Amniotic stem cell (primary cell): ENCODE measurements around the gene MAN1C1.

ENCODE experiments used
- DNase-seq: peaks from one replicate; lab custom pipeline; 2025; lab: John Stamatoyannopoulos, UW

The MAN1C1 gene

DNA sequence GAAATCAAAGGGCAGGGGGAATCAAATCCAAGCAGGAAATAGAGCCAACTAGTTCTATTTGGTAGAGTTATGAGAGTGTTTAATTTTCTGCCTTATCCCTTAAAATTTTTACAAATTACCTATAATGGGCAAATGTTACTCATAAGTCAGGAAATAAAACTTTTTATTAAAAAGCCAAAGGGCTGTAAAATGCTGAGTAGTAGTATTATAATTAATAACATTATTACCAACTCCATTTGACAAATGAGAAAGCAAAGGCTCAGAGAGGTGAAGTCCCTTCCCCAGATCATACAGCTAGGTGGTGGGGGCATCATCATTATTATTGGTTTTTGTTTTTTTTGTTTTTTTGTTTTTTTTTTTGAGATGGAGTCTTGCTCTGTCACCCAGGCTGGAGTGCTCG lies 186.8 kb downstream of the MAN1C1 start:
- no peak for DNase-seq

DNA sequence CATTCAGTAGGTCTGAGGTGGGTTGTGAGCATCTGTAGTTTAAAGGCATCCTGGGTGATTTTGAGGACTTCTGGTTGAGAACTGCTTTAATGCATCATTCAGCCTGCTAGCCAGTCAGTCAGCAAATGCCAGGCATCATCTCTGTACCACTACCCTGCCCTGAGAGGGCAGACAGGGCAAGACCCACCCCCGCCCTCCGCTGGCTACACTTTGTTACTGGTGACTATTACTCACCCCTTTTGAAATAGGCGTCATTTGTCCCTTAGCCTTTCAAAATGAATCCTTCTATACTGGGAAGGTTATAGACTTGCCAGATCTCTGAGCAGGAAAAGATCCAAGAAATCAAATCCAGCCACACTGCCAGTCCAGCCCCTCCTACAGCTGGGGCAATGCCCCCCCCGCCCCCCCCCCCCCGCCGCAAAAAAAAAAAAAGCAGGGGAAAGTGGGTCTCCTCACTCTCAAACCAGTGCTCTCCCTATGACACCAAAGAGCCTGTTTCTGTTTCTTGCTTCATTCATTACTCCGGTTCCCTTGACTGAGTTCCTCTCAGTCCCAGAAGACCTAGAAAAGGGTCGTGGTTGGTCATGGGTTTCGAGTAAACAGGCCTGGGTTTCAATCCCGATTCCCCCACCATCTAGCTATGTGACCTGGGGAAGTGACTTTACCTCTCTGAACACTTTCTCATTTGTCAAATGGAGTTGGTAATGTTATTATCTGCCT lies 187.8 kb downstream of the MAN1C1 start:
- DNase-seq = no peak

DNA sequence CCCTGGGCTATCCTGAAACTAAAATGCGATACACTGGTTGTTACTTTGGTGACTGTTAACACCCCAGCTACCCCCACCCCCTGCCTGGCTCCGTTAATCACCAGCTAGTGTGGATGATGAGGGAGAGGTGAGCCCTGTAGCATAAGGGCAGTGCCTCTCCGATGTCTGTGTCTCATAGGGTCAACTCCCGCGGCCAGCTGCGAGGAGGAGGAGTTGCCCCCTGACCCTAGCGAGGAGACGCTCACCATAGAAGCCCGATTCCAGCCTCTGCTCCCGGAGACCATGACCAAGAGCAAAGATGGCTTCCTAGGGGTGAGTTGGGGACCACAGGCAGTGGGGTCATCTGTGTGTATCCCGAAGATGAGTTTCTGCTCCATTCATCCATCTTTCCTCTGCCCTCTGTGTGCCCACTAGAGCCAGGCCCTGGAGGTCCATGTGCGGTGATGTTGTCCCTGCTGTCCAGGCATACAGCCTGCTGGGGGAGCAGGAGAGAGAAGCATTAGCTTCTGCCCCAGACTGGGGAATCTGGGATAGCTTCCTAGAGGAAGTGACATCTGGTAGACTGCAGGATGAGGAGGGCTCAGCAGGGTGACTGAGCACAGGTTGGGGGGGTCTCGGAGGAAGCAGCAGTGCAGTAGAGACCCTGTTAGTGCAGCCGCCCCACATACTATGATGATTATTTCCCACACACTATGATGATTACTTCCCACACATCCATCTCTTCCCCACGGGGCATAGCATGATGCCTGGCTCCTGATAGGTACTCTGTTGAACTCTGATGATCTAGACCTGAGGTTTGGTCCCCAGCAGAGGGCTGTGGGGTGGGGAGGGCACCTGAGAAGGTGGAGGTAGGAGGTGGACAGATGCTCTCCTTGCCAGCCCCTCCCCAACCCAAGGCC lies 188.6 kb downstream of the MAN1C1 start:
- DNase-seq = no peak

DNA sequence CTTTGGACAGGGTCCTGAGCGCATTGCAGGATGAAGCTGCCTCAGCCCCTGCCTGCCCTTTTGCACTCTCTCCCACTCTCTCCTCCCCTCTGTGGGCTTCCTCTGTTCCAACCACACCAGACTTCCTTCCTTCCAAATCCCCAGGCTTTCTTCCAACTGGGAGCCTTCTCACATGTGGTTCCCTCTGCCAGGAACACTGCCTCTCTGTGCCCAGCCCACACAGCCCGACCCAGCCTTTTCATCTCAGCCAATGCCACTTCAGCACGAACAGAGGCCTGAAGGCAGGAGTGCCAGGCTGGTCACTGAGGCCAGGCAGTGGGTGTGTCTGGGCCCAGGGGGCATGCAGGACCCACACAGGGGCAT lies 189.3 kb downstream of the MAN1C1 start:
- DNase-seq = no peak

DNA sequence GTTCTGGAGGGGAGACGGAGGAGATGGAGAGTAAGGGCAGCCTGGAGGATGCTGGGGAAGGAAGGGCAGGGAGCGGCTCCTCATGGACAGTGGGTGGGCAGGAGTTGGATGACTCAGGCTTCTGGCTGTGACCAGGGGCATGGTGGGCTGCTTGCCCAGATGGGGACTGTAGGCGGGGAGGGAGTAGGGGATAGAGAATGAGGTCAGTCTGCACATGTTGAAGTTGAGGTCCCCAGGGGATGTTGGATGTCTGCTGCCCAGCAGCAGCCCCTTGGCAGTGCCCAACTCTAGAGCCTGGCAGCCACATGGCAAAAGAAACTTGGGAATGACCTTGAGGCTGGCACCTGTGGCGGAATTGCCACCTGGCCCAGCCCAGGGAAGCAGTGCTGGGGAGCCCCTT lies 189.8 kb downstream of the MAN1C1 start:
- DNase-seq = no peak

DNA sequence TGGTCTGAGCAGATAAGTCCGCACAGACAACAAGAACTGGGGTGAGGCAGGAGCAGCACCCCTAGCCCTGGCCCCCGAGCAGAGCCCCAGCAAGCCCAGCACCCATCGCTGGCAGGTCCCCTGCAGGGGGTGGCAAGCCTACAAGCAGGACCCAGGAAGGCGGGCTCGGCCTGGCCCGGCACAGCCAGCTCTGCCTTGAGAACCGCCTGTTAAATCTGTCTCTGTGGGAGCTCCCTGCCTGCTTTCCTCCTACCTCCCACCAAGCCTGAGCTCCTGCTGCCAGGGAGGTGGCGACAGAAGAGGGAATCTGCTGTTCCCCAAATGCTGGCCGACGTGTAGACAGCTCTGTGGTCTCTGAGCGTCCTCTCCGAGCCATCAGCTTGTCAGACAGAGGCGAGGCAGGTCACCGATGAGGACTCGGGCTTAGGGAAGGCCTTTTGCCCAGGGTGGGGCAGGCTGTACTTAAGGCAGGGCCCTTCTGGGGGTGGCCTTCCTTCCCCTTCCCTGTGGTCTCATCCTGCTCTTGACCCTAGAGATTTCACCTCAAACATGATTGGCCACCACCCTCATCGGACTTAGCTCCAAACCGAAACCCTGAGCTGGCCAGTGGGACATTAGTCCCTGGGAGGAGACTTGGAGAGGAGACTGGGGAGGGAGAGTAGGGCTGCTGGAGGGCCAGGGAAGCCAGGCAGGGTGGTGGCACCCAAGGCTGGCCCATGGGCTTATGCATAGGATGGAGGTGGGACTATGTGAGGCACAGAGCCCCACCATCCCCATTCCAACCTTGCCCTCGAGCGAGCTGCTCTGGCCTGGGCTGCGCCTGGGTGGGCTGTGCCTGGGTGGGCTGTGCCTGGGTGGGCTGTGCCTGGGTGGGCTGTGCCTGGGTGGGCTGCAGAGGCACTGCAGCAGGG lies 191.1 kb downstream of the MAN1C1 start:
- DNase-seq = no peak

DNA sequence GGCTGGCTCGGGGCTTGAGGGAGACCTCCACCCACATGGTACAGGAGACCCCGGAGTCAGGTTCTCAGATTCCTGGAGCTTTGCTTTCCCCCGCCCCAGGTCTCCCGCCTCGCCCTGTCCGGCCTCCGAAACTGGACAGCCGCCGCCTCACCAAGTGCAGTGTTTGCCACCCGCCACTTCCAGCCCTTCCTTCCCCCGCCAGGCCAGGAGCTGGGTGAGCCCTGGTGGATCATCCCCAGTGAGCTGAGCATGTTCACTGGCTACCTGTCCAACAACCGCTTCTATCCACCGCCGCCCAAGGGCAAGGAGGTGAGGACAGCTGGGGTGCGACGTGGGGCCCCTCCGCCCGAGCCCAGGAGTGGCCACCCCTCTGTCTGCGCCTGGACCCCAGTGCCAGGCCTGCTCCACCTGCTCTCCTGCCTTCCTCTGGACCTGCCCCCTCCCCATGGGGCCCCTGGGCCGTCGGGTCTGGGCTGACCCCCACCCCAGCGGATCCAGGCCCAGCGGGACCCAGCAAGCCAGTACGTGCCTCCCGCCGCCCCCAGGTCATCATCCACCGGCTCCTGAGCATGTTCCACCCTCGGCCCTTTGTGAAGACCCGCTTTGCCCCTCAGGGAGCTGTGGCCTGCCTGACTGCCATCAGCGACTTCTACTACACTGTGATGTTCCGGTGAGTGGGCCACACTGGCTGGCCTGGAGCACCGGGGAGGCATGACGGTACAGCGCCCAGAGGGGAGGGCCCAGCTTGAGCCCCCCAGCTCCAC lies 192.1 kb downstream of the MAN1C1 start:
- no peak for DNase-seq

DNA sequence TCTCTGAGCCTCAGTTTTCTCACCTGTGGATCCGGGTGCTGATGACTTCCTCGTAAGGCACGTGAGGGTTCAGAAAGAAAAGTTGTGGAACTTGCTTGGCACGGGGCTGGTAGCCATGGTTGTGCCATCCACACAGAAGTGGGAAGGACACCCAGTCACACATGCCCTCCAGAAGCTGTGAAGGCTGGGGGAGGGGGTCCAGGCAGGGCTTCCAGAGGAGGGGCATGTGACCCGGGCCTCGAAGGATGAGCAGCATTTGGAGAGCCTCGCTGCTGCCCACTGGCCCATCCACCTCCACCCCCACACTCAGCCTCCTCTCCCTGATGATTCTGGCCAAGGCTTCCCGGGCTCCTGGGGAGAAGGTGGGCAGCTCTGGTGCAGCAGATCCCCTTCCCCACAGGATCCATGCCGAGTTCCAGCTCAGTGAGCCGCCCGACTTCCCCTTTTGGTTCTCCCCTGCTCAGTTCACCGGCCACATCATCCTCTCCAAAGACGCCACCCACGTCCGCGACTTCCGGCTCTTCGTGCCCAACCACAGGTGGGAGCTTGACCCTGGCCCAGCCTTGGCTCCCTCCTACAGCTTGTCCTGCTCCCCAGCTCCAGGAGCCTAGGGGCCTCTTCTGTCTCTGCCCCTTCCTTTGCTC lies 192.8 kb downstream of the MAN1C1 start:
- no peak for DNase-seq

DNA sequence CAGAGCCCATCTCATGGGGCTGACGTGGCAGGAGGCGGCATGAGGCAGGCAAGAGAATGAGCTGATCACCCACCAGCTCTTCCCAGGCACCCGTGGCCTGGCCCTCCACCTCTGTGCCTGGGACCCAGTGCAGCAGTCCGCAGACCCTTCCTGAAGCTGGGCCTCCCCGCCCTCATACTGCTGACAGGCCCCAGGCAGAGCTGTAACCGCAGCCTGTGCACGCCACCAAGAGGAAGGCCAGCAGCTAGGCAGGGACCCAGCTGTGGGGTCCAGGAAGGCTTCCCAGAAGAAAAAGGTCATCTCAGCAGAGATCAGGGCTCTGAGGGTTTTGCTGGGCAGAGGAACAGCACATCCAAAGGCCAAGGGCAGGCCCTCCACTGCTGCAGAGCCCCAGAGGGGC lies 193.3 kb downstream of the MAN1C1 start:
- DNase-seq = no peak

DNA sequence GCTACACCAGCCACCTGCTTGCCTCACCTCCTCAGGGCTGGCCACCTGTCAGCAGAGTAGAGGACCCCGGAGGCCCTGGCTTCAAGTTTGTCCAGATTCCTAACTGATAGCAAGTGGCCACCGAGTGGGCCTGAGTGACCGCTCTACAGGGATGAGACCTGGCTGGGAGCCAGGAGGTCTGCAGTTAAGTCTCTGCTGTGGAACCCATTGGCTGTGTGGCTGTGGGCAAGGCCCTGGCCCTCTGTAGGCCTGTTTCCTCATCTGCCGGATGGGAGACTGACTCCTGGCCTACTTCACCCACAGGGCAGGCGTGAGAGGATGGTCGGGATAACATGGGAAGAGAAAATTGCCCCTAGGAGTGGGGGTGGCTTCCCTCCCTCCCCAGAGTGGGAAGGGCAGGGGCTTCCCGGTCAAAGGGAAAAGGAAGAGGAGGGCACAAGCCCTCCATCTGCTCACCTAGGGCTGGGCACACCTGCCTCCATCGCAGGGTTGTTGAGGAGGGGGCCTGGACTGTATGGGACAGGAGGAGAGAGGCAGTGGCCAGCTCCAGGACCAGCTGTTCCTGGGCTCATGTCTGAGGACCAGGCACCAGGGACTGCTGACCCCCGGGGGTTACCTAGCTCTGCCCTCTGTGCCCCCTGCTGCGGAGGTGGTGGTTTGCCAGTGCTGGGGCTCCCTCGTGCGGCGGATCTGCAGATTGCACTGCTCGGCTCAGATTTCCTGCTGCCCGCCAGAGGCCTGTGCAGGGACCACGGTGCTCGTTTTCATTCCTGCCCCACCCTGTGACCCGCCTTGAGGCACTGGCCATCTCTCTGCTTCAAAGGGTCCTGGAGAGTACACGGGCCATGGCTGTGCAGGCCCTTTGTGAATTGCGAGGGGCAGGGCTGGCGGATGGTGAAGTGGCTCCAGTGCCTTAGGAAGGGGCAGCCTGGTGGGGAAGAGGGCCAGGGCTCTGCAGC lies 194.0 kb downstream of the MAN1C1 start:
- no peak for DNase-seq

DNA sequence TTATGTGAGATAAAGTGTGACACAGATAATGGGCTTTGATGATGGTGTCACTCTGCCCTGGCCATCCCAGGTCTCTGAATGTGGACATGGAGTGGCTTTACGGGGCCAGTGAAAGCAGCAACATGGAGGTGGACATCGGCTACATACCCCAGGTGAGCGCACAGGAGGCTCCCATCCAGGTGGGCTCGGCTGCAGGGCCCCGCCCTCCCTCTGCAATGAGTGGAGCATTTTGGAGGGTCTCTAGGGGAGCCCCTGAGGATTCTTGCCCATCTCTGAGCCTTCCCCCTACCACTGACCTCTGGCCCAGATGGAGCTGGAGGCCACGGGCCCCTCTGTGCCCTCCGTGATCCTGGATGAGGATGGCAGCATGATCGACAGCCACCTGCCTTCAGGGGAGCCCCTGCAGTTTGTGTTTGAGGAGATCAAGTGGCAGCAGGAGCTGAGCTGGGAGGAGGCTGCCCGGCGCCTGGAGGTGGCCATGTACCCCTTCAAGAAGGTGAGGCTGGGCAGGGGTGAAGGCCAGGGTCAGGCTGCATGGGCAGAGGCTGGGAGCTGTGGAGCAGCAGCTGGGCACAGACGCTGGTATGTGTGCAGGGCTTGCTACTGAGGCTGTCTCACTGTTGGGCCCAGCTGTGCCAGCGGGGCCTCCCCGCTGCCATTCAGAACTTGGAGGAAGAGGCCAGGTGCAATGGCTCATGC lies 194.9 kb downstream of the MAN1C1 start:
- no peak for DNase-seq

DNA sequence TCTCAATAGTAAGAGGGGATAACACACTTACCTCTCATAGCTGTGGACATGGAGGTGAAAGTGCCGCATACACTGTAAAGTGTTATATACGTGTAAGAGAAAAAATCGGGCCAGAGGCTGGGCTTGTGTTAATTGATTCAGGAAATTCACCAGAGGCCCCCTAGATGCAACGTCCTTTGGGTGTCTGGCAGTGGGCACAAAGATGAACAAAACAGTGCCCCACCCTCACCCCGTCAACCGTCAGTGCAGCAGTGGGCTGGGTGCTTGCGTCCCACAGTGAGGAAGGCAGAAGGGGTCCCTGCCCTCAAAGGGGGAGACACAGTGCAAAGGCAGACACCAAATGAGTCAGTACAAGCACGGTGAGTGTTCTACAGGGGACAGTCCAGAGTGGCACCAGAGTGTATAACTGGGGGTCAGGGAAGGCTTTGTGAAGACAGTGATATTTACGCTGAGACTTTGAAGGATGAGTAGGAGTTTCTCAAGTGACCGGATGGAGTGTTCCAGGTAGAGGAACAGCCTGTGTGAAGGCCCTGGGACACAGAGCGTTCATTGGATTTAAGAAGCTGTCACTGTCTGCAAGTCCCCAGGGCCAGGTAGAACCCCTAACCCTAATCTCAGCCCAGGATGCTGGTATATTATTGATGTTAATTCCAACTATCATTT lies 196.6 kb downstream of the MAN1C1 start:
- DNase-seq = no peak

DNA sequence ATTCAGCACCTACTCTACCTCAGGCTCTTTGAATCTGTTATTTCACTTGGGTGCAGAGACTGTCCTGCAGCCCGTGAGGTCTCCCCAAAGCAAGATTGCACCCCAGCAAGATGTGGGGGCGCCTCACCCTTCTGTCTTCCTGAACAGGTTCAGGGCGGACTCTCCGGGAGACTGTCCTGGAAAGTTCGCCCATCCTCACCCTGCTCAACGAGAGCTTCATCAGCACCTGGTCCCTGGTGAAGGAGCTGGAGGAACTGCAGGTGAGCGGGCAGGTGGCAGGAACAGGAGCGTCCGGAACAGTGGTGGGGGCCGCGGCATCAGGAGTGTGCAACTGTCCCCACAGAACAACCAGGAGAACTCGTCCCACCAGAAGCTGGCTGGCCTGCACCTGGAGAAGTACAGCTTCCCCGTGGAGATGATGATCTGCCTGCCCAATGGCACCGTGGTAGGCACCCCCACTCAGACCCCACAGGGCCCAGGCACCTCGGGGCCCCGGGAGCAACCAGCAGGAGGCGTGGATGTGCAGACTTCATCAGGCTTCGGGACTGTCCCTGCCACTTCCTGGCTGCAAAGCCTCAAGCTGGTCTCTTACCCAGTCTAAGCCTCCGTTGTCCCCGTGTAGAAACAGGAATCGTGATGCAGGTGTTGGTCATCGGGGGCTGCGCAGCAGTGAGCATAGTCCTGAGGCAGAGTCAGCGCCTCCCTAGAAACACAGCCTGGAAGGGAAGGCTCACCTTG lies 197.3 kb downstream of the MAN1C1 start:
- DNase-seq = no peak

DNA sequence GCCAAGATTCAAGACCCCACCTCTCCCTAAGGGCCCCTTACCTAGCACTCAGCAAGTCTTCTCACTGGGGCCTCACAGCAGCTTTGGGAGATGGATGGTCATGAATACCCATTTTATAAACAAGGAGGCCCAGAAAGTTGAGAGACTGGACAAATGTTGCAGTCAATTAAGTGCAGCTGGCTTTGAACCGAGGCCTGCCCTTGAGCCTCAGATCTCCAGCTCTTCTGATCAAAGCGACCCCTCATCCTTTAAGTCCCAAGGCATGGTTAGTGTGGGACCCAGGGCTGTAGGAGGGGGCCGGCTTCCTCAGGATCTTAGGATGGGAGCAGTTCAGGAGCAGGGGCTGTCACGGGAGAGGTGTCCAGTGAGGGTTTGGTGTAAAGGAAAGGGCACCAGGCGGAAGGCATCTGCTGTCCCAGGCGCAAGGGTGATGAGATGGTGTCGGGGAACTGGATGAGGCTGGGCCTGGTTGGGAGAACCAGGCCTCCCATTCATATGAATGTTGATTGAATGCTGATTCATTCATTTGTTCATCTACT lies 198.0 kb downstream of the MAN1C1 start:
- DNase-seq = no peak

DNA sequence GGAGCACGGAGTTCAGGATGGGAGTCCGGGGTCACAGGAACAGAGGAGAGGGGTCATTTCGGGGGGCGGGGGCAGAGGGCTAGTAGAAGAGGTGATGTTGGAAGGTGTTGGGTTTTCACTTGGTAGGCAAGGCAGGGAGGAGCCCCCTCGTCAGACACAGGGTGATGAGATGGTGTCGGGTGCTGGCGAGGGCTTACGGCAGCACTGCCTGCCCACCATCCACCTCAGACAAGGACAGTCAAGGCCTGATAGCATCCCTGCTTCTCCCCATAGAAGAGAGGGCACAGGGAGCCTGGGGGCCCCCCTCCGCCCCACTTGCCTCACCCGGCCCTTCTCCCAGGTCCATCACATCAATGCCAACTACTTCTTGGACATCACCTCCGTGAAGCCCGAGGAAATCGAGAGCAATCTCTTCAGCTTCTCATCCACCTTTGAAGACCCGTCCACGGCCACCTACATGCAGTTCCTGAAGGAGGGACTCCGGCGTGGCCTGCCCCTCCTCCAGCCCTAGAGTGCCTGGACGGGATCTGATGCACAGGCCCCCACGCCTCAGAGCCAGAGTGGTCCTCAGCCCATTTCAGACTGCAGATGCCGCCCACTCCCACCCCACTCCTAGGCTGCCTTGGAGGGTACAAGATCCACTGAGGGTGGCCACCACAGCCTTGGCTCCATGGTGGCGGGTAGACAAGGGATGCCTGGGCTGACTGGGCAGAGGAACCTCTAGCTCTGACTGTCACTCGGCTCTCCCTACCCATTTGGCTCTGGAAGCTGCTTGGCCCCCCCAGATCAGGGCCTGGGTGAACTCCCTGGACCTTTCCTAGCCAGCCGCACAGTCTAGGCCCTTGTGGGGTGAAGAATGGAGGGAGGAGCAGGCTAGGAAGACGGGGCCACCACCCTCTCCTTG lies 198.9 kb downstream of the MAN1C1 start:
- no peak for DNase-seq

DNA sequence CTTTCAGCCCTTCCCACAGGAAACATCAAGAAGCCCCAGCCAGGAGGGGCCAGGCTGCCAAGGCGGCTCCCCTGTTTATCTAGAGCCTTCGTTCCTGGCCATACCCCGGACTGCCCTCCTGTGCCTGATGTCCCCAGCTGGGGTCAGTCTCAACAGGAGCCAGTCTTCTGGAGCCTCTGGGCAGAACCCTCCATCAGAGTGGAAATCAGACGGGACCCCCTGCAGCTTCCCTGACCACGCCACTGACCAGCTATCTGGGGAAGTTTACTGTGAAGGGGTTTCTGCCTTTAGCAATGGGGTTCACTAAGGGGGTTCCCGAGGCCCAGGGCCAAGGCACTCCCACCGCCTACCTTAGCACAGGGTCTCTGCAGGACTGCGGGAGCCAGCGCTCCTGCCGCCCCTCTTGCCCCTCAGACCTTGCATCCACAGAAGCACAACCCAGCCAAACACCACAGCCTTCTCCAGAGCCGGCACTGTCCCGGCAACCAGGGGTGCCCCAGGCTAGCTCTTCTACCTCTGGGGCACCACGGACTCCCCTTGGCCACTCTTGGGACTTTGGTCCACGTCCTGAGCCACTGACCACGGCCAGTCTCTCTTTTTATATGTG lies 199.6 kb downstream of the MAN1C1 start:
- DNase-seq = no peak
